C4-2B (cell line): Measurements from ENCODE around the gene MYH6.
"Not testable (repeated sequence)": the region's sequence is repeated elsewhere in the genome, so short reads cannot be mapped to it uniquely, and the experiment has no call there.

Source experiments
- H3K27ac ChIP-seq: fragments of 450-650 bp; 2 replicates; pipeline ENCODE4 v1.5.1; 2017
- ZFX ChIP-seq: fragments of 450-650 bp; IDR thresholded peaks from 2 replicates; pipeline ENCODE4 v1.6.1; 2017
- TF ChIP-seq, protein P1 (sequence below): fragments of 450-650 bp; conservative IDR thresholded peaks from 2 replicates; pipeline ENCODE4 v1.5.1; 2017; ENCODE audit warnings: mild to moderate bottlenecking

MYH6 gene

DNA sequence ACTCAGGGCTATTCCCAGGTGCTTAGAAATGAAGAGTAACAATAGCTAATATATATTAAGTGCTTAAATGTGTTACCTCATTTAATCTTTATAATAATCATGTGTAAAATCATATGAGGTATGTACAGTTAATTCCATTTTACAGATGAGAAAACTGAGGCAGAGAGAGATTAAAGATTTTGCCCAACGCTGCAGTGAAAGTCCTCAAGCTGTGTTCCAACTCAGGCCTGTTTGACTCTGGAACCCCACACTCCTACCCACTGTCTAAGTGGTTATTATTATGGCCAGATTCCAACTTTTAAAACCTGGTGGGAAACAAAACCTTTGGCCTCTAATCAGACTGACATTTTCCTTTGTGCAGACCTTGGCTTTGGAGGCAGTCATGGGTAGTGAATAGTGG, 21.1 kb downstream of the MYH6 start:
- TF ChIP-seq, protein P1, sequence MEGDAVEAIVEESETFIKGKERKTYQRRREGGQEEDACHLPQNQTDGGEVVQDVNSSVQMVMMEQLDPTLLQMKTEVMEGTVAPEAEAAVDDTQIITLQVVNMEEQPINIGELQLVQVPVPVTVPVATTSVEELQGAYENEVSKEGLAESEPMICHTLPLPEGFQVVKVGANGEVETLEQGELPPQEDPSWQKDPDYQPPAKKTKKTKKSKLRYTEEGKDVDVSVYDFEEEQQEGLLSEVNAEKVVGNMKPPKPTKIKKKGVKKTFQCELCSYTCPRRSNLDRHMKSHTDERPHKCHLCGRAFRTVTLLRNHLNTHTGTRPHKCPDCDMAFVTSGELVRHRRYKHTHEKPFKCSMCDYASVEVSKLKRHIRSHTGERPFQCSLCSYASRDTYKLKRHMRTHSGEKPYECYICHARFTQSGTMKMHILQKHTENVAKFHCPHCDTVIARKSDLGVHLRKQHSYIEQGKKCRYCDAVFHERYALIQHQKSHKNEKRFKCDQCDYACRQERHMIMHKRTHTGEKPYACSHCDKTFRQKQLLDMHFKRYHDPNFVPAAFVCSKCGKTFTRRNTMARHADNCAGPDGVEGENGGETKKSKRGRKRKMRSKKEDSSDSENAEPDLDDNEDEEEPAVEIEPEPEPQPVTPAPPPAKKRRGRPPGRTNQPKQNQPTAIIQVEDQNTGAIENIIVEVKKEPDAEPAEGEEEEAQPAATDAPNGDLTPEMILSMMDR: no peak
- TF ChIP-seq ZFX: no peak
- no peak overlapping the region for H3K27ac ChIP-seq

DNA sequence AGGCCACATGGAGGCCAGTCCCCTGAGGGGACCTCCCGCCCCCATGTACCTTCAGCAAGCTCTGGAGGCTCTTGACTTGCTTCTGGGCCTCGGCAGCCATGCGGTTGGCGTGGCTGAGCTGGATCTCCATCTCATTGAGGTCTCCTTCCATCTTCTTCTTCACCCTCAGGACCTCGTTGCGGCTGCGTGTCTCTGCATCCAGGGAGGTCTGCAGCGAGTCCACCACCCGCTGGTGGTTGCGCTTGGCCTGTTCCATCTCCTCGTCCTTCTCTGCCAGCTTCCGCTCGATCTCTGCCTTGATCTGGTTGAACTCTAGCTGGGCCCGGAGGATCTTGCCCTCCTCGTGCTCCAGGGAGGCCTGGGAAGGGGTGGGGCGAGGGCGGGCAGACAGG, 21.8 kb downstream of the MYH6 start:
- H3K27ac ChIP-seq: not testable (repeated sequence)

DNA sequence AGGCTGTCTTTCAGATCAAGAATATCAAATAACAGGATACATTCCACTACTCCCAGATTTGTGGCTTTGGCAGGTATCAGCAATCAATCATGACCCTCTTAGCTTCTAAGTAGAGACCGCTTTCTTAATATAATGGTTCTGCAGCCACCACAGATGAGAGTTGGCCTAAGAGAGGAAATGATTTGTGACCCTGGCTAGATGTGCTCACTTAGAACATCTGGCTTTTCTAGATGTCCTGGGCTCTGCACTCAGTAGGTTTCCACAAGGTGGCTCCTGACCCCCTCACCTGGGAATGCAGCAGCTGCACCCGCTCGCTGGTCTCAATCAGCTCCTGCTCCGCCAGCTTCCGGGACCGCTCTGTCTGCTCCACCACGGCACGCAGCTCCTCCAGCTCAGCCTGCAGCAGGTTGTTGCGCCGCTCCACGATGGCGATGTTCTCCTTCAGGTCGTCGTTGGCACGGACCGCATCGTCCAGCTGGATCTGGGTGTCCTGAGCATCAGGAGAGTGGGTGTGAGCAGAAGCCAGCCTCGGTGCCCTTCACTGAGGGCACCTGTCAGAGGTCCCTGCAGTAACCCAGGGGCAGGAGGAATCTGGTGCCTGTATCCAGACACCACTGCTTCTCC, 22.3 kb downstream of the MYH6 start:
- no peak for TF ChIP-seq ZFX
- TF ChIP-seq, protein P1: no peak
- no peak overlapping the region for H3K27ac ChIP-seq

DNA sequence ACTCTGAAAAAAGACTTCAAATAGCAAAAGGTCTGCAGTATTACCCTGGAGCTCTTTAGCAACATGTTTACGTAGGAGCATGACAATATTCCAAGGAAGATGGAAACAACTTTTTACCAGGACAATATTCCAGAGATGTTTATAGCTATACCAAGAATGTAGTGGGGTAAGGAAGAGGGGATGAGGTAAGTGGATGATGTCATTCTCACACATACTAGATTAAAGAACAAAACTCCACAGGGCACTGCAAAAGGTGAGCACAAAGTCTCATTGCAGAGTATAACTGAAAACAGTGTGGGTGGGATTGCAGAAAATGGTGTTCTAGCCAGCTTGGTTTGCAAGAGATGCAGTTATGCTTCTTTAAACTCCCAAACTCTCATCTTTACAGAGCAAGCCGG, 22.8 kb downstream of the MYH6 start:
- no peak overlapping the region for H3K27ac ChIP-seq
- TF ChIP-seq, protein P1: no peak
- no peak for TF ChIP-seq ZFX

DNA sequence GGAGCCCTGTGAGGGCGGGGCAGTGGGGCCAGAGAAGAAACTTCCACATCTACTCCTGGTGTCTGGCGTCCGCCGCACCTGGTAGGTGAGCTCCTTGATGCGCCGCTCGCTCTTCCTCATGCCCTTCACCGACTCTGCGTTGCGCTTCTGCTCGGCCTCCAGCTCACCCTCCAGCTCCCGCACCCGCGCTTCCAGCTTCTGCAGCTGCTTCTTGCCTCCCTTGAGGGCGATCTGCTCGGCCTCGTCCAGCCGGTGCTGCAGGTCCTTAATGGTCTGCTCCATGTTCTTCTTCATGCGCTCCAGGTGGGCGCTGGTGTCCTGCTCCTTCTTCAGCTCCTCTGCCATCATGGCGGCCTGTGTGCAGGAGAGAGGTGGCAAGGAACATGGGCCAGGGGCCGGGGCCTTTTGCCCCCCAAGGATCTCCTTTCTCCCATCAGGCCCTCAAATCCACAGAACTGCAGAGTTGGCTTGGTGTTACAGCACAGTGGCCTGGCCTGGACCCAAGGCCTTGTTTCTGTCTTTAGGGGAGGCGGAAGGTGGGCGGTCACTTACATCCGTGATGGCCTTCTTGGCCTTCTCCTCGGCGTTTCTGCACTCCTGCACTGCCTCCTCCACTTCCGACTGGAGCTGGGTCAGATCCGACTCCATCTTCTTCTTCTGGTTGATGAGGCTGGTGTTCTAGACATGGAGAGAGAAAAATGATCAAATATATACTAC, 23.6 kb downstream of the MYH6 start:
- H3K27ac ChIP-seq: no peak overlapping the region
- no peak for TF ChIP-seq ZFX
- TF ChIP-seq, protein P1: no peak

DNA sequence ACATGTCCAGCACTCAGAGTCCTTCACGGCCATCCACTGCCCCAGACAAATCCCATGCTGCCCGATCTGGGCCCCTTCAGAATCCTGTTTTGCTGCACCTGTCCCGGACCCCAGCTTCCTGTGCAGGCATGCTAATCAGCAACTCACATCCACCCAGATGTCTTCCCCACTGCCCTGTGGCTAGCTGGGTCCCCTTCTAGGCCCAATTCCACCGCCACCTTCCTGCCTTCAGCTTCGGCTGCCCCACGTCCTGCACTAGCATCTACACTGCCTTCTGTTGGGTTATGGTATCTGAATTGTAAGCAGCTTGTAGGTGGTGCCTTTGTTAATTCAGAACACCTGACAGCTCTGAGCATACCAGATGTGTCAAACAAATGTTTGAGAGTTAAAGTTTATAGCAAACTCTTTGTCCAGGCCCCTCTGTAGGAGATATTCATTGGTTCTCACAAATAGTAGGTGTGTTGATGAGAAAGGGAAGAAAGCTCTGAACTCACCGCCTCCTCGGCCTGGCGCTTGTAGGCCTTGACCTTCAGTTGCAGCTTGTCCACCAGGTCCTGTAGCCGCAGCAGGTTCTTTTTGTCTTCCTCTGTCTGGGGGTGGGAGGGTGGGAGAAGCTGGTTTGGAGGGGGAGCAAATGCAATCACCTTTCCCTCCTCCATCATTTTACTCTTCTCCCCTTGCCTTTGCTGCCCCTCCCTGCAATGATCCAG, 25.2 kb downstream of the MYH6 start:
- TF ChIP-seq, protein P1: no peak
- TF ChIP-seq ZFX: no peak
- H3K27ac ChIP-seq: no peak overlapping the region

DNA sequence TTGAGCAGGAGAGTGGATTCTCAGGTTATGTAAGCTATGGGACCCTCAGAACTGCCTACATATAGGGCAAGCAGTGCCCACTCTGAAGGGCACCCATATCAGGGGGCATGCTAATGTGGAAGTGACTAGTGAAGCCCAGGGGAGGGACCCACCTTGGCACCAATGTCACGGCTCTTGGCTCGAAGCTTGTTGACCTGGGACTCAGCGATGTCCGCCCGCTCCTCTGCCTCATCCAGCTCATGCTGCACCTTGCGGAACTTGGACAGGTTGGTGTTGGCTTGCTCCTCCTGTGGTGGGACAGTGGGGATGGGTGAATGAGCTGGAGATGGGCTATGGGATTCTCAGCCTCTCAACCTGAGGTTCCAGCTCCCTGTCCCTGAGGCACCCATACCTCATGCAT, 25.8 kb downstream of the MYH6 start:
- H3K27ac ChIP-seq: no peak overlapping the region
- no peak for TF ChIP-seq ZFX

DNA sequence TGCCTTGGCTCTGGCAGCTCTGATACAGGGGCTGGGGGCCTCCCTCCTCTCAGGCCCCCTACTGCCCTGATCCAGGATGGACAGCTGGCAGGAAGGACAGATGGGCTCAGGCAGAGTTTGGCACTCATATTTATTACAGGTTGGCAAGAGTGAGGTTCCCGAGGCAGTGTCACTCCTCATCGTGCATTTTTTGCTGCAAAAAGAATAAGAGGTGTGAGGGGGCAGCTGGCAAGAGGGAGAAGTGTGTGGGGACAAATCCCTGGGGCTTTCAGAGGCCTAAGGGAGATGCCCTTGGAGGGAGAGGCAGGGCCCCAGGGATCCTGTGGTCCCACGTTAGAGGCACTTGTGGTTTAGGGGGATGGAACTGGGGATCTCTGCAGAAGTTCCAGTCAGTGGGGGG, 26.2 kb downstream of the MYH6 start:
- no peak overlapping the region for H3K27ac ChIP-seq
- no peak for TF ChIP-seq ZFX
- TF ChIP-seq, protein P1: no peak
